Body of pancreas (tissue), 4 donors: ENCODE measurements around the gene SUN2.

Source experiments
- POLR2A ChIP-seq, 3 donors: fragments of 450-650 bp; IDR thresholded peaks; one replicate each; pipeline ENCODE4 v1.6.1; 2016; ENCODE audit warnings: antibody characterized with exemption in 3 of 3, mild to moderate bottlenecking in 2 of 3
- TF ChIP-seq, protein P1 (sequence below), 7 experiments: fragments of 450-650 bp in 4 of 7; fragments of 200-600 bp in 3 of 7; sonication (generic) in 3 of 7; IDR thresholded peaks; one replicate each; pipeline ENCODE4 v1.5.1; 2016 to 2019; ENCODE audit warnings: antibody characterized with exemption in 7 of 7

DNA sequence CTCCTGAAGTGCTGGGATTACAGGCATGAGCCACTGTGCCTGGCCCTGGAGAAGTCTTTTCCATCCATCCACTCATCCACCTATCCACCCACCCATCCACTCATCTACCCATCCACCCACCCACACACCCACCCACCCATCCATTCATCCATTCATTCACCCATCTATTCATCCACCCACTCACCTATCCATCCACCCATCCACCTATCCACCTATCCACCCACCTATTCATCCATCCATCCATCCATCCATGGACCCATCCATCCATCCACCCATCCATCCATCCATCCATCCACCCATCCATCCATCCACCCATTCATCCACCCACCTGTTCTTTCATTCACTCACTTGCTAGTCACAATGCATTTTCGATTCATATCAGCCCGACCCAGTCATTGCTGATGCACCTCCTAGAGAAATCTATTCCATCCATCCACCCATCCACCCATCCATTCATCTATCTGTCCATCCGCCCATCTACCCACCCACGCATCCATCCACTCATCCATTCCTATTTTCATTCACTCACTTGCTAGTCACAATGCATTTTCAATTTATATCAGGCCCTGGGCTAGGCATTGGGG lies 17.7 kb upstream of the SUN2 start:
- TF ChIP-seq, protein P1, sequence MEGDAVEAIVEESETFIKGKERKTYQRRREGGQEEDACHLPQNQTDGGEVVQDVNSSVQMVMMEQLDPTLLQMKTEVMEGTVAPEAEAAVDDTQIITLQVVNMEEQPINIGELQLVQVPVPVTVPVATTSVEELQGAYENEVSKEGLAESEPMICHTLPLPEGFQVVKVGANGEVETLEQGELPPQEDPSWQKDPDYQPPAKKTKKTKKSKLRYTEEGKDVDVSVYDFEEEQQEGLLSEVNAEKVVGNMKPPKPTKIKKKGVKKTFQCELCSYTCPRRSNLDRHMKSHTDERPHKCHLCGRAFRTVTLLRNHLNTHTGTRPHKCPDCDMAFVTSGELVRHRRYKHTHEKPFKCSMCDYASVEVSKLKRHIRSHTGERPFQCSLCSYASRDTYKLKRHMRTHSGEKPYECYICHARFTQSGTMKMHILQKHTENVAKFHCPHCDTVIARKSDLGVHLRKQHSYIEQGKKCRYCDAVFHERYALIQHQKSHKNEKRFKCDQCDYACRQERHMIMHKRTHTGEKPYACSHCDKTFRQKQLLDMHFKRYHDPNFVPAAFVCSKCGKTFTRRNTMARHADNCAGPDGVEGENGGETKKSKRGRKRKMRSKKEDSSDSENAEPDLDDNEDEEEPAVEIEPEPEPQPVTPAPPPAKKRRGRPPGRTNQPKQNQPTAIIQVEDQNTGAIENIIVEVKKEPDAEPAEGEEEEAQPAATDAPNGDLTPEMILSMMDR (IDR thresholded peaks at IDR 0.05), result no peak
- no peak for TF ChIP-seq POLR2A (IDR thresholded peaks at IDR 0.05)
